Coronary artery (tissue), 2 donors: Measurements from ENCODE around the gene RGS9.

ENCODE experiments used
- DNase-seq: peaks from one replicate; pipeline ENCODE4 v3.0.0-alpha.2; 2017; ENCODE audit warnings: low spot score
- H3K27ac ChIP-seq, 2 donors: fragments of 200-600 bp; sonication (generic); one replicate each; pipeline ENCODE4 v1.5.1; 2016 to 2019
- H3K4me3 ChIP-seq: fragments of 200-600 bp; sonication (generic); 2 replicates; pipeline ENCODE4 v1.5.1; 2016; ENCODE audit warnings: mild to moderate bottlenecking, moderate library complexity
- CTCF ChIP-seq: fragments of 200-600 bp; sonication (generic); IDR thresholded peaks from one replicate; pipeline ENCODE4 v1.5.1; 2019; ENCODE audit warnings: antibody characterized with exemption

Gene RGS9

GRCh38 chr17:65218261-65218660 lies 81.1 kb downstream of the RGS9 start:
- TF ChIP-seq CTCF = no peak
- no peak for DNase-seq
- Histone ChIP-seq H3K4me3 (no peak overlapping the region), H3K27ac (no peak overlapping the region)

GRCh38 chr17:65219124-65219523 lies 82.0 kb downstream of the RGS9 start:
- H3K27ac ChIP-seq = no peak overlapping the region
- TF ChIP-seq CTCF = no peak
- H3K4me3 ChIP-seq = no peak overlapping the region
- no peak for DNase-seq

- Histone ChIP-seq H3K27ac (no peak overlapping the region), H3K4me3 (no peak overlapping the region)
- no peak for TF ChIP-seq CTCF
- DNase-seq = no peak
Observed at GRCh38 chr17:65219707-65220106, 82.5 kb downstream of the RGS9 start.

- Histone ChIP-seq H3K4me3 (no peak overlapping the region), H3K27ac (no peak overlapping the region)
- DNase-seq = no peak
- TF ChIP-seq CTCF = no peak
Observed at GRCh38 chr17:65220732-65221131, 83.6 kb downstream of the RGS9 start.

GRCh38 chr17:65222214-65222738 lies 85.1 kb downstream of the RGS9 start:
- DNase-seq = no peak
- Histone ChIP-seq H3K27ac (no peak overlapping the region), H3K4me3 (no peak overlapping the region)
- no peak for TF ChIP-seq CTCF

GRCh38 chr17:65225061-65225460 lies 87.9 kb downstream of the RGS9 start:
- no peak overlapping the region for H3K4me3 ChIP-seq
- TF ChIP-seq CTCF = no peak
- no peak overlapping the region for H3K27ac ChIP-seq
- no peak for DNase-seq

GRCh38 chr17:65226227-65226626 lies 89.1 kb downstream of the RGS9 start:
- no peak for DNase-seq

More at GRCh38 chr17:65226227-65226626, 89.1 kb downstream of the RGS9 start:
- no peak for TF ChIP-seq CTCF
- no peak overlapping the region for H3K27ac ChIP-seq
- H3K4me3 ChIP-seq = no peak overlapping the region
